Ishikawa (cell line): Measurements from ENCODE around the gene SPATA21.
A peak's percentile ranks its signal among the peaks of the same experiment; 100 is the strongest.

Experiments
- CEBPB ChIP-seq: IDR thresholded peaks from 2 replicates; pipeline ENCODE4 v1.6.1; 2012
- CREB1 ChIP-seq: IDR thresholded peaks from 2 replicates; pipeline ENCODE4 v1.6.1; 2012; ENCODE audit warnings: low read depth
- EGR1 ChIP-seq: IDR thresholded peaks from 2 replicates; pipeline ENCODE4 v1.6.1; 2012
- EP300 ChIP-seq: IDR thresholded peaks from 2 replicates; pipeline ENCODE4 v1.6.1; 2012; ENCODE audit warnings: borderline replicate concordance
- FOXM1 ChIP-seq: IDR thresholded peaks from 2 replicates; pipeline ENCODE4 v1.6.1; 2012; ENCODE audit warnings: low read depth, borderline replicate concordance
- MAX ChIP-seq: IDR thresholded peaks from 2 replicates; pipeline ENCODE4 v1.6.1; 2012
- NFIC ChIP-seq: IDR thresholded peaks from 2 replicates; pipeline ENCODE4 v1.6.1; 2012
- RAD21 ChIP-seq: IDR thresholded peaks from 2 replicates; pipeline ENCODE4 v1.6.1; 2012; ENCODE audit warnings: low read depth
- REST ChIP-seq: IDR thresholded peaks from 2 replicates; pipeline ENCODE4 v1.6.1; 2012; ENCODE audit warnings: low read depth, mild to moderate bottlenecking
- TAF1 ChIP-seq: IDR thresholded peaks from 2 replicates; pipeline ENCODE4 v1.6.1; 2012; ENCODE audit warnings: low read depth, mild to moderate bottlenecking
- TCF12 ChIP-seq: IDR thresholded peaks from 2 replicates; pipeline ENCODE4 v1.6.1; 2012; ENCODE audit warnings: low read depth
- TEAD4 ChIP-seq: IDR thresholded peaks from 2 replicates; pipeline ENCODE4 v1.6.1; 2012
- USF1 ChIP-seq: IDR thresholded peaks from 2 replicates; pipeline ENCODE4 v1.6.1; 2012
- YY1 ChIP-seq: IDR thresholded peaks from 2 replicates; pipeline ENCODE4 v1.6.1; 2012; ENCODE audit warnings: low read depth
- ZBTB7A ChIP-seq: IDR thresholded peaks from 2 replicates; pipeline ENCODE4 v1.6.1; 2012; ENCODE audit warnings: low read depth

The SPATA21 gene

DNA sequence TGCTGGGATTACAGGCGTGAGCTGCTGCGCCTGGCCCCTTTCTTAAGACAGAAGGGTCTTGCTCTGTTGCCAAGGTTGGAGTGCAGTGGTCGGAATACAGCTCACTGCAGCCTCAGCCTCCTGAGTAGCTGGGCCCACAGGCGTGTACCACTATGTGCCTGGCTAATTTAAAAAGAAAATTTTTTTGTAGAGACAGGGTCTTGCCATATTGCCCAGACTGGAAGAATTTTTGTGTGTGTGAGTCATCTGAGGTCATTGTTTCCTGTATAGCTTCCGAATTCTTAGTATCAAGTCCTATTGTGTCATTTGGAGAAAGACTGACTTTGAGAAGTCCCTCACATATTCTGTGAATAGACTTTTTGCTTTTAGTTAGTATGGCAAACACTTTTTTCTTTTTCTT is 65.5 kb downstream of the SPATA21 start:
- TF ChIP-seq NFIC (no peak), TEAD4 (0 out of 2 replicates have a peak, but pooled peaks have one; percentile 9)

- TF ChIP-seq NFIC (no peak), TCF12 (no peak), TEAD4 (no peak), TAF1 (no peak), CEBPB (no peak), EP300 (no peak), ZBTB7A (no peak), EGR1 (no peak), FOXM1 (no peak), MAX (no peak), USF1 (no peak), REST (no peak), RAD21 (no peak), YY1 (no peak), CREB1 (no peak)
Observed at GRCh38 chr1:16369821-16370220, 67.4 kb downstream of the SPATA21 start.

DNA sequence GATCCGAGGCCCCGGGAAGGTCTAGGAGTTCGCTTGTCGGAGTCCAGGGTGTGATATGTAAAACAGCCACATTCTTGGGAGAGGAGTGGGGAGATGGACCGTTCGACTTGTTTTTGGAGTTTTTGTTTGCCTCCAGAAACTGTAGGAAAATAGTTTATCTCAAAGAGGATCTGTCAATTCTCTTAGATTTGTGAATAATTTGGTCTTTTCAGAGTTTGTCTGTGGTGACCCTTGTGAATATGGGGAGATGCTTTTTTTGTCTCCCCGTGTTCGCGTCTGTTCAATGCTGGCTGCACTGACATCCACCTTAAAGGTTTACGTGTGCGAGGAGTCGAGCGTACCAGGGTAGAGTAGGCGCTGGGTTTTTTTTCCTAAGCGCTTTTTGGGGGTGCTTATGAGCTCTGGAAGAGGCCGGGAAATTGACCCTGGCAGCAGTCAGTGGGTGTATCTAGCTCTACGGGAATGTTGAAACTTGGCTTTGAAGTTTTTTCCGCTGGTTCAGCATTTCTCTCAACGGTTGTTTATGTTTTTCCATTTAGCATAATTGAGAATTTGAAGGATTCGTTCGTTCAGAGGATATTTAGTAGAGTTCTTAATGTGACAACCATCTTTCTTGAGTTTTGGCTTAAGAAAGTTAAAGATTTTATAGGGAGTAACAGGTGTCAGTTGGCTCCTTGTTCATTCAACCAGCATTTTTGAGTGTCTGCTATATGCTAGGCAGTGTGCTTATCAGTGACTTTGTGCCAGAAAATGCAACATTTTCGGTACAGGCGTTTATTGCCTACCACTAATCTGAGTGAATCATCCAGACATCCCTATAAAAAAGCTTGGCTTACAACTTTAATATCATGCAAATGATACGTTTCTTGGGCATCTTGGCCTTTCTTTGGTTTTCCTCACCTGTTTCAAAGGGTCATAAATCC is 69.0 kb downstream of the SPATA21 start:
- TF ChIP-seq EGR1 (no peak), CEBPB (no peak), TCF12 (no peak), MAX (no peak), NFIC (no peak), YY1 (no peak), CREB1 (no peak), TEAD4 (no peak), USF1 (no peak), ZBTB7A (no peak), REST (no peak), FOXM1 (no peak), TAF1 (no peak), RAD21 (no peak), EP300 (no peak)

DNA sequence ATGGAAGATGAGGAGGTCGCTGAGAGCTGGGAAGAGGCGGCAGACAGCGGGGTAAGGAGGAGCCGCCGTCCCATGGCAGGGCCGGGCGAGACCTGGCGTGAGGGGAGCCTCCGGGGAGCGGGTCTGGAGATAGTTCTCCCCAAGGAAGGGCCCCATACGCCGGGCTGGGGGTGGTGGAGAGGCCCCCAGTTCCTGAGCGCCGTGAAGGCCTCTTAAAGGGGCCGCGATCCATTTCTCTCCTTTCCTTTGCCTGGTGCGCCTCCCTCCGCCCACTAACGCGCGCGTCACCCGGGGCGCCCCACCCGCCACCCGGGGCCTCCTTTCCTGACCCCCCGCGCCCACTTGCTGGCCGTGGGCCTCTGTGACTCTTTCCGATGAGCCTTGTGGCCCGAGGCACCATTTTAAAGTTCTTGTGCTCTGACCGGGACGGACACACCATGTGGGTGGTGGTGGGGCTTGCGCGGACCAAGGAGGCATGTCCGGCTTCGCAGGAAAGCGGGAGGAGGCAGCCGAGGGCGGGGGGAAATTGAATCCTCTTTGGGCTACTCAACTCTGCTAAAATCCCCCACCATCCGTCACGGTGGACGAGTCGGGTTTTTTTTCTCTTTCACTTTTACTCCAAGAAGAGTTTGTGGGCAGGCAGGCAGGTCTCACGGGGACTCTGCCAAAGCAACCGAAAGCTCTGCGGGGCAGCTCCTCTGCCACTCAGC is 69.8 kb downstream of the SPATA21 start:
- peak; percentile 3; the same call in 1 of the 2 replicates for TF ChIP-seq CREB1
- TF ChIP-seq ZBTB7A: no peak; the same call in 1 of the 2 replicates
- no peak for TF ChIP-seq USF1
- peak; percentile 89 for TF ChIP-seq MAX
- 0 out of 2 replicates have a peak, but pooled peaks have one; percentile 24 for TF ChIP-seq EGR1
- peak; percentile 38 for TF ChIP-seq TCF12
- no peak for TF ChIP-seq REST
- TF ChIP-seq TAF1: peak; percentile 67
- peak; percentile 9; the same call in 1 of the 2 replicates for TF ChIP-seq YY1
- no peak; the same call in 1 of the 2 replicates for TF ChIP-seq RAD21
- TF ChIP-seq CEBPB: no peak
- TF ChIP-seq EP300: peak; percentile 30
- no peak; the same call in 1 of the 2 replicates for TF ChIP-seq NFIC
- TF ChIP-seq TEAD4: 0 out of 2 replicates have a peak, but pooled peaks have one; percentile 11
